H54 (cell line): ENCODE results near the gene S100P.
A peak's percentile ranks its signal among the peaks of the same experiment; 100 is the strongest.

Experiments
- DNase-seq: peaks from one replicate; pipeline ENCODE4 v3.0.0; 2011; ENCODE audit warnings: low spot score, mixed read lengths; ENCODE audit not compliant: insufficient read length
- FAIRE-seq: peaks from 3 replicates; lab custom pipeline; 2011; peaks lifted over from hg19 to GRCh38; lab: Jason Lieb, UNC
- POLR2A ChIP-seq: IDR thresholded peaks from 2 replicates; pipeline ENCODE4 v1.6.1; 2011; ENCODE audit warnings: low read depth, mild to moderate bottlenecking, low read length

S100P gene

DNA sequence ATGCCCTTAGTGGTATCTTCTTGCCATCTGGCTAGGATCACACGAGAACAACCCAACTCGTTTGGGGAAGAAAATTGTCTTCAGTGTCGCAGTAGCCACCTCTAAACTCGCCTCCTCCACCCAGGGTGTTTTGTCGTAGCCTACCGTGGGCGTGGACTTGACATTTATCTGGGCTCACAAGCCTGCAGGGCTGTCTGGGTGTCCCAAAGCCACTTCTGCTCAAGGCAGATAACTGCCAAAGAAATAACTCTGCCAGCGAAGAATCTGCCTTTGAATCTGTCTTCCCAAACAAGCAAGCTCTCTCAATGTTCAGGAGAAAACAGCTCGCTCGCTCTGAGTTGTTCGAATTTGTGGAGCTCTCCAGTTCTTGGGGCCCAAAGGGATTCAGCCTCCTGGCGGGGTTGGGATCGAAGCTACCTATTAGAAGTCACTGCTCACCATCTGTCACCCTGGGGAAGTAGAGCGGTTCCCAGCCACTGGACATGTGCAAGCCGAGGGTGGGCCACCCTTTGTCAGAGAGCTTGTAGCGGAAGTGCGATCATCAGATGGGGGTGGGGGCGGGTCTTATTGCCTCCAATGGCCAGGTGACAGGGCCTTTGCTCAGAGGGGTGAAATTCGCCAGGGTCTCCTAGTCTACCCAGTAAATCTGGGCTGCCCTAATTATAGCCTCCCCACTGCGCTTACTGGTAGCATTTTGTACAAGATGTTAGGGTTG lies 37.1 kb downstream of the S100P start:
- DNase-seq (no peak), FAIRE-seq (no peak)
- TF ChIP-seq POLR2A: no peak

DNA sequence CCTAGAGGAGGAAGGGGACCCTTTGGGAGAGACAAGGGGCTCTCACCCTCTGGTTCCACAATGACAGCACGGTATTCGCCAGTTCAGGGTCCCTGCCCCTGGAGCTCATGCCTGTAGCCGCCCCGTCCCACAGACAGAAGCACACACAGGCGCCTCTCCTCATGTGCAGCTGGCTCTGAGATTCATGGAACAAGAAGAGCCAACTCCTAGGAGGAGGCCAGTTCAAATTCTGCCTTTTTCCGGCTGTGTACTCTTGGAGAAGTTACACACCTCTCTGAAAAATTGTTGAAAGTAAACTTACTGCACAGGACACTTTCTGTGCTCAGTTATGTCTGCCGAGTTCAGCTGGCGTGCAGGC lies 37.6 kb downstream of the S100P start:
- FAIRE-seq: no peak
- TF ChIP-seq POLR2A: no peak
- no peak for DNase-seq

DNA sequence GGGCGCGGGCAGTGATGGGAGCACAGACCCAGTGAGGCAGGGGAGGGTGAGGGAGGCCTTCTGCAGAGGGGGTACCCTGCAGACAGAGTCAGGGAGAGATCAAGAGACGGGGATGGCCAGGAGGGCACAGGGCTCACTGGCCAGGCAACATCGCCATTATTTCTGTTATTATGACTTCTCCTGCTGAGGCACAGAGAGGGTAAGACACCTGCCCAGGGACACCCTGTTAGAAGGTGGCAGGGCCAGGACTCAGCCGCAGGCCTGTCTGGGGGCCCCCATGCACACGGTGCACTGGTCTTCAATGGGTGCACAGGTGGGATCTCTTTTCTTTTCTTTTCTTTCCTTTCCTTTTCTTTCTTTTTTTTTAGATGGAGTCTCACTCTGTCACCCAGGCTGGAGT lies 38.1 kb downstream of the S100P start:
- FAIRE-seq: no peak
- no peak for TF ChIP-seq POLR2A
- DNase-seq: no peak

- DNase-seq (peak; percentile 82), FAIRE-seq (no peak)
- no peak; the same call in 1 of the 2 replicates for TF ChIP-seq POLR2A
Observed at GRCh38 chr4:6732441-6733357, 39.0 kb downstream of the S100P start.

- TF ChIP-seq POLR2A: no peak
Observed at GRCh38 chr4:6733358-6734164, 39.9 kb downstream of the S100P start.

DNA sequence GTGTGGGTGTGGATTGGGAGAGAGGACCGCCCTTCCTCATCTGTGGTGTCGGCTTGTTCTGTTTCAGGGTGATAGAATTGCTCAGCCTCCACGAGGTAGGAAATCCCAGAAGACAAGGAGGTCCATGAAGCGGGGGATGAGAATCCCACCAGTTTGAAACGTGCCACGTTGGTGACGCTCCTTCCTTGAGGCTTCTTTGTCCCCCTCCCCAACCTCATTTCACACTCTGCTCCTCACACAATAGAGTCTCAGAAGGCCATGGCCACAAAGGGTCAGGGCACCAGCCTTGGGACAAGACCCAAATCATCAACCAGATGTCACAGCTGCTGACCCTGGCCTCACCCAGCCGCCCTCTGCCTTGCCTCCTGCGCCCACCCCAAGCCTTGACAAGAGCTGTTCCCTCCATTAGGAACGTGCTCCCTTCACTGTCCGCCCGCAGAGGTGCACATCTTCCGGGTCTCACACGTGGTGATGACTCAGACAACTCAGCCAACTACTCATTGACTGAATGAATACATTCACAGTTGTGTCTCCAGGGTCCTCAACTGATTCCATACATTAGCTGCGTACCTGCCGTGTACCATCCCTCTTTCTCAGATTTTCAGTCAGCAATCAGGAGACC lies 40.6 kb downstream of the S100P start:
- no peak for FAIRE-seq
- TF ChIP-seq POLR2A: no peak
- no peak for DNase-seq

More at GRCh38 chr4:6733358-6734164, 39.9 kb downstream of the S100P start:
- FAIRE-seq (no peak), DNase-seq (no peak)

- DNase-seq: no peak
- no peak for TF ChIP-seq POLR2A
Observed at GRCh38 chr4:6739920-6740319, 46.2 kb downstream of the S100P start.

GRCh38 chr4:6740347-6740746 lies 46.7 kb downstream of the S100P start:
- FAIRE-seq (no peak), DNase-seq (no peak)
- TF ChIP-seq POLR2A: no peak

More at GRCh38 chr4:6739920-6740319, 46.2 kb downstream of the S100P start:
- no peak for FAIRE-seq

DNA sequence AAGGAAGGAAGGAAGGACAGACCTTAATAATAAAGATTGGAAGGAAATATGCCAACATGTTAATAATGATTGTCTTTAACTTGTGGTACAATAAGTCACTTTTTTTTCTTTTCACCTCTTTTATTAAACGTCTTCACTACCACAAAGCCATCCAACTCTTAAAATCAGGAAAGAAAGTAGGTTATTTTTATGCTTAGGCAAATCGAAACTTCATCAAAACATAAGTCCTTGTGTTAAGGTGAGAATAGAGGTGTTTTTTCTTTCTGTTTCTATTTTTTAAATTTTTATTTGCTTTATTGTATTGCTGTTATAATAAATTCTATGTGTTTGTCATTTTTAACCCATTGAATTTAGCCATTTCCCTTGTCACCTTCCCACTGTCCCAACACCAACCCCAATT lies 48.8 kb downstream of the S100P start:
- no peak for FAIRE-seq
- DNase-seq: no peak
- no peak for TF ChIP-seq POLR2A

DNA sequence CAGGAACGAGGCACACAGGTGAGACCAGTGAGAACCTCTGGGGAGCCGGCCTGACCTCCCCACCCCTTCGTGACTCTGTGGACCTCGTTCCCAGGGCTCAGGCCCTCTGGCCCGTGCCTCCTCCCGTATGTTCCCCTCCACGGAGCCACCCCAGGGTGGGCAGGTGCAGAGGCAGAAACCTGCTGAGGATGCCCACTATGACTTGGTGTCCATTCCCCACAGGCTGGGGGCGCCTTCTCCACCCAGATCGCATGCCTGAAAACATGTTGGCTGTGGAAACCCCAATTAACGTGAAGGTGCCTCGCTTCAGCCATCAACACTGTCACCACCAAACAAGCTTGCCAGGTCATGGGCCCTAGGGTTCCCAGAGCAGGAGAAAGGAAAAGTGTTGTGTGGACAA lies 49.3 kb downstream of the S100P start:
- no peak for TF ChIP-seq POLR2A
- FAIRE-seq (no peak), DNase-seq (no peak)
